NCI-H446 (cell line): ENCODE measurements around the gene HACD4.
"Not testable (repeated sequence)": the region's sequence is repeated elsewhere in the genome, so short reads cannot be mapped to it uniquely, and the experiment has no call there.

Source experiments
- DNase-seq, 2 experiments: peaks; one replicate each; lab custom pipeline; 2025; lab: John Stamatoyannopoulos, UW

Gene HACD4

GRCh38 chr9:20973246-20973947, 58.0 kb downstream of the HACD4 start:
- DNase-seq: not testable (repeated sequence)

GRCh38 chr9:20972684-20973083, 58.8 kb downstream of the HACD4 start:
- no peak for DNase-seq

GRCh38 chr9:20962536-20963225, 68.8 kb downstream of the HACD4 start:
- no peak for DNase-seq

GRCh38 chr9:20950707-20951106, 80.7 kb downstream of the HACD4 start:
- DNase-seq: no peak
